Colonic mucosa (tissue), 4 donors: ENCODE measurements around the gene RNF130. TPM values are rescaled to one million over a fixed set of nuclear protein-coding genes. Genes with fewer than 3 reads are reported as not detected.

Experiments used
- DNase-seq: peaks from one replicate; pipeline ENCODE4 v3.0.0-alpha.2; 2020
- H3K27ac ChIP-seq: fragments of 200-600 bp; one replicate; pipeline ENCODE4 v1.8.0; 2021
- H3K27me3 ChIP-seq: fragments of 200-600 bp; one replicate; pipeline ENCODE4 v1.8.0; 2021
- H3K36me3 ChIP-seq: fragments of 200-600 bp; one replicate; pipeline ENCODE4 v1.8.0; 2021
- H3K4me1 ChIP-seq: fragments of 200-600 bp; one replicate; pipeline ENCODE4 v1.8.0; 2021; ENCODE audit warnings: mild to moderate bottlenecking
- H3K4me3 ChIP-seq: fragments of 200-600 bp; one replicate; pipeline ENCODE4 v1.8.0; 2021
- H3K9ac ChIP-seq, 2 donors: one replicate each; pipeline ENCODE4 v1.7.0; 2013; ENCODE audit warnings: control low read depth in 2 of 2, low read depth in 2 of 2, low read length in 2 of 2
- H3K9me3 ChIP-seq: fragments of 200-600 bp; one replicate; pipeline ENCODE4 v1.8.0; 2021
- CTCF ChIP-seq: fragments of 200-600 bp; IDR thresholded peaks from one replicate; pipeline ENCODE4 v1.8.0; 2022; ENCODE audit warnings: antibody characterized with exemption, mild to moderate bottlenecking
- intact Hi-C: fragments of 100-400 bp; cut with DNase I; formaldehyde crosslinking; loops from one replicate; pipeline ENCODE4 v1.14.1; 2022
- total RNA-seq, 2 donors: library from RNA; stranded (reverse); fragmentation: NEBNext Ultra II Directional in 1 of 2; extraction: Animal tissue kit (Norgen Biotek cat#: 25700) in 1 of 2; gene quantifications; one replicate each; pipeline ENCODE4 v1.2.1, GENCODE V29; 2021
- donor health status: healthy.
- donor health status: DM: no; HTN: no; CAD: no.
- donor health status: DM: no; HTN: no; CAD: no.

The RNF130 gene
- total RNA-seq, 2 donors from 2014 or later, result 32.0 to 41.7 TPM

- Histone ChIP-seq H3K27ac (no peak overlapping the region), H3K4me3 (no peak overlapping the region), H3K4me1 (peaks cover under 1% of the 10 kb centered on the region), H3K9me3 (no peaks in the 10 kb centered on the region), H3K27me3 (no peaks in the 10 kb centered on the region), H3K9ac (no peak overlapping the region), H3K36me3 (no peaks in the 10 kb centered on the region)
- TF ChIP-seq CTCF, result no peak
- no peak for DNase-seq
- intact Hi-C loops, result loop anchor here (5.0 kb wide), 1 partner anchor 168 kb away; no protein-coding TSS in a partner anchor
Measured at GRCh38 chr5:179918742-179919486, 152.6 kb downstream of the RNF130 start.

DNA sequence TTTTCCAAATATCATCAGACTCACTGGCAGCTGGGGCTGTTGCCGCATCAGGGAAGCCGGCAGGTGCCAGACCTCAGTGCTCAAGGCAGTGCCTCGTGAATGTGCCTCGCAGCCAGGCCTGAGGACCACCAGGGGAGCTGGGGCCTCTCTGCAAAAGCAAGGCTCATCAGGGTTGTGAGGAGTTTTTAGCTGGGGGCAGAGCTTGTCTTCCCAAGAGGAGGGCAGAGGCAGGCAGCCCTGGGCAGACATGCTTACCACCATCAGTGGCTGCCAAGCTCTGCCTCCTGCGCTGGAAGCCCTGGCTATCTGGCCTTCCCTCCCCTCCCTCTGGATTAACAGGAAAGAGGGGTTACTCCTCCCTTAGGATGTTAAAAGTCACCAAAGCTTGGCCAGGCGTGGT, 155.0 kb downstream of the RNF130 start:
- TF ChIP-seq CTCF, result no peak
- Histone ChIP-seq H3K4me1 (peaks cover 6% of the 10 kb centered on the region), H3K9me3 (no peaks in the 10 kb centered on the region), H3K9ac (no peak overlapping the region), H3K4me3 (no peak overlapping the region), H3K27me3 (no peaks in the 10 kb centered on the region), H3K36me3 (no peaks in the 10 kb centered on the region), H3K27ac (no peak overlapping the region)
- intact Hi-C loops, result loop anchor here (5.0 kb wide), 1 partner anchor 171 kb away; no protein-coding TSS in a partner anchor
- DNase-seq, result no peak

- Histone ChIP-seq H3K4me3 (no peak overlapping the region), H3K27ac (no peak overlapping the region), H3K36me3 (no peaks in the 10 kb centered on the region), H3K9me3 (no peaks in the 10 kb centered on the region), H3K4me1 (peaks cover 6% of the 10 kb centered on the region), H3K9ac (no peak overlapping the region), H3K27me3 (no peaks in the 10 kb centered on the region)
- TF ChIP-seq CTCF, result no peak
- DNase-seq, result no peak
- intact Hi-C loops, result loop anchor here (5.0 kb wide), 1 partner anchor 172 kb away; no protein-coding TSS in a partner anchor
Measured at GRCh38 chr5:179915406-179915935, 156.1 kb downstream of the RNF130 start.

DNA sequence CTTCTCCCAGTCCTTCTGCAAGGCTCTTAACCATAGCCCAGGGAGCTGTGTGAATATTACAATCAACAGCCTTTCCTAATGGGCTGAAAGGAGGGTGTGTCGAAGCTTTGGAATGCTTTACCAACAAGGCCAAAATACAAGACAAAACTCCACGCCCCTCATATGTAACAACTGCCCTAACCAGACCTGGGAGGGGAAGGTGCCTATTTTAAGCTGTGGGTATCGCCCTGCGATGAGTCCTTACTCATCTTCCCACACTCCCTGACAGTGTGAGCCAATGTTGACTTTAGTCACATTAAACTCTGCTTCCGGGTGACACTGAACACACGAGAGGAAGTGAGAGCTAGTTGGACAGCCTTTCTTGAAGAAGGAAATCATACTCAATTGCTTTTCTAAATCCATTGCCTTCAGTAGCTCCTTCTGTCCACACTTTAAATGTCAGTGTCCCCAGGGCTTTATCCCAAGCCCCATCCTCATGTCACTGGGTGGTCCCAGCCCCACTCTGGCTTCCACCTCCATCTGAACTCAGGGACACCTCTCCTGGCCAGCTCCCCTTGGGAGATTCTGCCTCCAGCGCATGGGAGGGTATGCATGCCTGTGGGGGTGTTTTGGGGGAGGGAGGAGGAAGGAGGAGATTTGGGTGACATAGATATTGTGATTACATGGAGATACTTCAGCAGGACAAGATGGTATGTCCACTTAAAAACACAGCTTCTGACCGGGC, 157.4 kb downstream of the RNF130 start:
- DNase-seq, result peak; percentile 68
- H3K9ac ChIP-seq, result no peak overlapping the region
- intact Hi-C loops, result no loop called here
- no peak for TF ChIP-seq CTCF
- no peak overlapping the region for H3K4me3 ChIP-seq
- H3K27me3 ChIP-seq, result no peaks in the 10 kb centered on the region
- peaks cover 6% of the 10 kb centered on the region for H3K4me1 ChIP-seq
- H3K27ac ChIP-seq, result peak overlapping the region; percentile 44
- no peaks in the 10 kb centered on the region for H3K9me3 ChIP-seq
- no peaks in the 10 kb centered on the region for H3K36me3 ChIP-seq

DNA sequence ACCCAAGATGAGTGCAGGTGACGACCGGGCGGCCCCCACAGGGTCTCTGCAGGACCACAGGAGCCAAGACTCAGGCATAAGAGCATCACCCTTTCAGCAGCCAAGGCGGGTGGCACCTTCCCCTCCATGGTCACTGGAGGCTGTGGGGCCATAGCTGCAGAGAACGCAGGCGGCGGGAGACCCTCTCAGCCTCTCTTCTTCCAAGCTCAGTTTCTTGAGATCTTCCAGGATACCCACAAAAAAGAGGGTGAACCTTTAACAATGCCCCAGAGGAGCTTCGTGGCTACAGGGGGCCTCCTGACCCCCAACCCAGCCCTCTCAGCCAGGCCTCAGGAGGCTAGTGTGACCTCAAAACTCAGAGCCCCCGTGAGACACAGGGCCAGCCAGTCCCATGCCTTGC, 158.1 kb downstream of the RNF130 start:
- Histone ChIP-seq H3K4me1 (peaks cover 6% of the 10 kb centered on the region), H3K9ac (no peak overlapping the region), H3K27ac (peak overlapping the region; percentile 44), H3K9me3 (no peaks in the 10 kb centered on the region), H3K27me3 (no peaks in the 10 kb centered on the region), H3K4me3 (no peak overlapping the region), H3K36me3 (no peaks in the 10 kb centered on the region)
- intact Hi-C loops, result no loop called here
- TF ChIP-seq CTCF, result no peak
- no peak for DNase-seq
